GM12878 (cell line): ENCODE results near the gene TMEM45A. TPM values are rescaled to one million over a fixed set of nuclear protein-coding genes. Genes with fewer than 3 reads are reported as not detected.

Experiments used
- ATAC-seq: fragments of 200-7000 bp; cut with Tn5 transposase; 3 replicates; pipeline ENCODE4 v1.9.1; 2020; ENCODE audit warnings: mild to moderate bottlenecking, moderate library complexity
- BruUV-seq: library from RNA; stranded (reverse); fragments of 400-500 nt; replicated peaks from 2 replicates; lab custom pipeline; 2021; lab: Mats Ljungman, UMichigan
- CTCF ChIA-PET: fragments of 300-600 bp; sonication (Branson Sonifier 250); formaldehyde crosslinking; extraction: SDS; loops from one replicate; lab custom pipeline; 2021; ENCODE audit warnings: inconsistent platforms; lab: Yijun Ruan, JAX
- POLR2A ChIA-PET: fragments of 350-600 bp; formaldehyde crosslinking; extraction: SDS; loops from one replicate; lab custom pipeline; 2021; ENCODE audit warnings: inconsistent platforms; lab: Charles Lee
- RAD21 ChIA-PET: fragments of 300-600 bp; sonication (Branson Sonifier 250); formaldehyde crosslinking; loops from one replicate; lab custom pipeline; 2023; ENCODE audit warnings: antibody characterized with exemption; ENCODE audit not compliant: unreplicated experiment; lab: Charles Lee
- SMC1A ChIA-PET: fragments of 300-600 bp; sonication (Branson Sonifier 250); formaldehyde crosslinking; loops from one replicate; lab custom pipeline; 2023; ENCODE audit not compliant: unreplicated experiment, uncharacterized antibody; lab: Charles Lee
- DNase-seq: peaks from one replicate; pipeline ENCODE4 v3.0.0-alpha.2; 2011; ENCODE audit warnings: low read depth, low spot score
- FAIRE-seq: peaks from 3 replicates; lab custom pipeline; 2011; peaks lifted over from hg19 to GRCh38; lab: Jason Lieb, UNC
- H2AFZ ChIP-seq: 2 replicates; pipeline ENCODE4 v1.6.0; 2011; ENCODE audit warnings: low read depth, low read length, control low read depth; ENCODE audit not compliant: control insufficient read depth
- H3K27ac ChIP-seq: 2 replicates; pipeline ENCODE4 v1.5.1; 2011; ENCODE audit warnings: control low read depth; ENCODE audit not compliant: control insufficient read depth, insufficient read depth
- H3K27me3 ChIP-seq, 2 experiments: replicated peaks in 1 of 2; 2 replicates each; pipeline versions ENCODE4 v1.6.0 to v1.6.1; 2011; ENCODE audit warnings: low read length in 1 of 2; ENCODE audit not compliant: control insufficient read depth in 2 of 2, insufficient read depth in 2 of 2
- H3K36me3 ChIP-seq, 2 experiments: 2 replicates each; pipeline ENCODE4 v1.5.1; 2011; ENCODE audit warnings: low read length in 1 of 2; ENCODE audit not compliant: control insufficient read depth in 2 of 2, insufficient read depth in 2 of 2
- H3K4me1 ChIP-seq: 2 replicates; pipeline ENCODE4 v1.6.1; 2011; ENCODE audit warnings: mild to moderate bottlenecking, low read length, moderate library complexity, mixed read lengths; ENCODE audit not compliant: control insufficient read depth, insufficient read depth
- H3K4me2 ChIP-seq: 2 replicates; pipeline ENCODE4 v1.6.0; 2011; ENCODE audit warnings: control low read depth; ENCODE audit not compliant: control insufficient read depth, insufficient read depth
- H3K4me3 ChIP-seq: fragments of 200-600 bp; sonication (generic); 2 replicates; pipeline ENCODE4 v1.5.1; 2016
- H3K79me2 ChIP-seq: 2 replicates; pipeline ENCODE4 v1.6.0; 2011; ENCODE audit warnings: low read length; ENCODE audit not compliant: control insufficient read depth, insufficient read depth
- H3K9ac ChIP-seq: 2 replicates; pipeline ENCODE4 v1.8.0; 2011; ENCODE audit warnings: low read length, control low read depth, mixed read lengths; ENCODE audit not compliant: control insufficient read depth, insufficient read depth
- H3K9me3 ChIP-seq: replicated peaks from 3 replicates; pipeline ENCODE4 v1.5.1; 2011; ENCODE audit warnings: mild to moderate bottlenecking, low read length; ENCODE audit not compliant: control insufficient read depth, insufficient read depth
- H4K20me1 ChIP-seq: 2 replicates; pipeline ENCODE4 v1.6.0; 2011; ENCODE audit not compliant: control insufficient read depth, insufficient read depth
- BRCA1 ChIP-seq: IDR thresholded peaks from 2 replicates; pipeline ENCODE4 v1.6.1; 2011; ENCODE audit warnings: low read depth, low read length, improper control_type of control experiment
- PAX5 ChIP-seq: IDR thresholded peaks from 2 replicates; pipeline ENCODE4 v1.6.1; 2011; ENCODE audit warnings: low read depth, low read length, borderline replicate concordance
- ZNF622 ChIP-seq: fragments of 450-650 bp; IDR thresholded peaks from 2 replicates; pipeline ENCODE4 v1.6.1; 2017; ENCODE audit warnings: mild to moderate bottlenecking, inconsistent platforms
- ZNF687 ChIP-seq: fragments of 450-650 bp; IDR thresholded peaks from 2 replicates; pipeline ENCODE4 v1.6.1; 2017; ENCODE audit warnings: mild to moderate bottlenecking, moderate library complexity
- WGBS: methylation state at CpG from one replicate; pipeline ENCODE4 v1.1.6; 2016; ENCODE audit warnings: low lambda C conversion rate; ENCODE audit not compliant: insufficient replicate concordance, insufficient coverage; ENCODE audit errors: missing lambda C conversion rate; 5-methylcytosine and 5-hydroxymethylcytosine counted together
- in situ Hi-C: fragments of 300-500 bp; cut with MboI; formaldehyde crosslinking; loops from 9 replicates; pipeline ENCODE4 v1.14.3; 2018; ENCODE audit warnings: mixed read lengths
- intact Hi-C: fragments of 100-400 bp; cut with micrococcal nuclease; formaldehyde crosslinking; loops from one replicate; pipeline ENCODE4 v1.14.2; 2022; ENCODE audit not compliant: unreplicated experiment
- polyA plus RNA-seq, 11 experiments: library from polyadenylated mRNA; depleted of rRNA in 4 of 11; unstranded in 6 of 11; stranded (reverse) in 5 of 11; fragments of >200 nt; fragmentation: Nextera tagmentation in 4 of 11; fragmentation: Illumina TruSeq in 1 of 11; extraction: Ambion mirVana in 4 of 11; extraction: Trizol in 1 of 11; gene quantifications; 1 replicate in 1 of 11; 2 replicates in 10 of 11; pipeline versions ENCODE4 v1.2.1 to v1.2.3, GENCODE V29; 2011 to 2016; ENCODE audit warnings: inconsistent platforms in 2 of 11, missing spikeins in 2 of 11, low read depth in 1 of 11
- total RNA-seq, 4 experiments: library from RNA; depleted of rRNA in 3 of 4; stranded (reverse); fragments of >200 nt in 3 of 4; fragmentation: Illumina TruSeq in 1 of 4; extraction: Trizol in 1 of 4; gene quantifications; 2 replicates each; pipeline versions ENCODE4 v1.2.1 to v1.2.3, GENCODE V29; 2013 to 2021
- TF ChIP-seq, protein P1 (sequence below): fragments of 450-650 bp; formaldehyde crosslinking; IDR thresholded peaks from 2 replicates; pipeline ENCODE4 v1.4.0; 2020; ENCODE audit warnings: mild to moderate bottlenecking, moderate library complexity
- TF ChIP-seq, protein P2 (sequence below): fragments of 450-650 bp; IDR thresholded peaks from 2 replicates; pipeline ENCODE4 v1.6.1; 2017; ENCODE audit warnings: mild to moderate bottlenecking, low read depth, inconsistent platforms; ENCODE audit not compliant: poor library complexity, severe bottlenecking
- TF ChIP-seq, protein P3 (sequence below): IDR thresholded peaks from 2 replicates; pipeline ENCODE4 v1.6.1; 2011; ENCODE audit warnings: borderline replicate concordance, low read depth, mild to moderate bottlenecking, moderate library complexity, low read length; ENCODE audit not compliant: insufficient read depth, poor library complexity, severe bottlenecking

TMEM45A gene
- total and polyA plus RNA-seq, 10 of the 15 experiments (the other 5 are each of a cell fraction or from before 2014, with no cell fraction given) = 0.34 to 5.3 (median 0.83) TPM

- ChIA-PET POLR2A (interaction anchor here (1.2 kb wide), 1 partner anchor 85 kb away, joined by 3 read pairs; no protein-coding TSS in a partner anchor), SMC1A (interaction anchor here (1.8 kb wide), 1 partner anchor 10 kb away, joined by 4 read pairs; no protein-coding TSS in a partner anchor), CTCF (interaction anchor here (1.0 to 1.8 kb wide), 3 partner anchors 22 to 71 kb away, joined by 3 to 4 read pairs (median 4); no protein-coding TSS in a partner anchor), RAD21 (no interaction called here)
- no peaks in the 10 kb centered on the region for H3K27me3 ChIP-seq
- H3K4me1 ChIP-seq = no peaks in the 10 kb centered on the region; the same call in 1 of the 2 replicates
- 49% methylated on average over 4 of the region's 4 CpGs for WGBS
- in situ Hi-C loops = no loop called here
- H4K20me1 ChIP-seq = no peaks in the 10 kb centered on the region
- no TSS peak for BruUV-seq
- ATAC-seq = no peak
- DNase-seq = no peak
- no peaks in the 10 kb centered on the region; a peak in 1 of 4 replicates for H3K36me3 ChIP-seq
- intact Hi-C loops = no loop called here
- no peak overlapping the region for H3K27ac ChIP-seq
- H2AFZ ChIP-seq = no peak overlapping the region
- H3K9ac ChIP-seq = no peak overlapping the region
- H3K79me2 ChIP-seq = no peaks in the 10 kb centered on the region
- no peak overlapping the region for H3K4me3 ChIP-seq
- H3K4me2 ChIP-seq = no peak overlapping the region
- H3K9me3 ChIP-seq = no peaks in the 10 kb centered on the region; the same call in 2 of the 3 replicates
- no peak for FAIRE-seq
- TF ChIP-seq, protein P1, sequence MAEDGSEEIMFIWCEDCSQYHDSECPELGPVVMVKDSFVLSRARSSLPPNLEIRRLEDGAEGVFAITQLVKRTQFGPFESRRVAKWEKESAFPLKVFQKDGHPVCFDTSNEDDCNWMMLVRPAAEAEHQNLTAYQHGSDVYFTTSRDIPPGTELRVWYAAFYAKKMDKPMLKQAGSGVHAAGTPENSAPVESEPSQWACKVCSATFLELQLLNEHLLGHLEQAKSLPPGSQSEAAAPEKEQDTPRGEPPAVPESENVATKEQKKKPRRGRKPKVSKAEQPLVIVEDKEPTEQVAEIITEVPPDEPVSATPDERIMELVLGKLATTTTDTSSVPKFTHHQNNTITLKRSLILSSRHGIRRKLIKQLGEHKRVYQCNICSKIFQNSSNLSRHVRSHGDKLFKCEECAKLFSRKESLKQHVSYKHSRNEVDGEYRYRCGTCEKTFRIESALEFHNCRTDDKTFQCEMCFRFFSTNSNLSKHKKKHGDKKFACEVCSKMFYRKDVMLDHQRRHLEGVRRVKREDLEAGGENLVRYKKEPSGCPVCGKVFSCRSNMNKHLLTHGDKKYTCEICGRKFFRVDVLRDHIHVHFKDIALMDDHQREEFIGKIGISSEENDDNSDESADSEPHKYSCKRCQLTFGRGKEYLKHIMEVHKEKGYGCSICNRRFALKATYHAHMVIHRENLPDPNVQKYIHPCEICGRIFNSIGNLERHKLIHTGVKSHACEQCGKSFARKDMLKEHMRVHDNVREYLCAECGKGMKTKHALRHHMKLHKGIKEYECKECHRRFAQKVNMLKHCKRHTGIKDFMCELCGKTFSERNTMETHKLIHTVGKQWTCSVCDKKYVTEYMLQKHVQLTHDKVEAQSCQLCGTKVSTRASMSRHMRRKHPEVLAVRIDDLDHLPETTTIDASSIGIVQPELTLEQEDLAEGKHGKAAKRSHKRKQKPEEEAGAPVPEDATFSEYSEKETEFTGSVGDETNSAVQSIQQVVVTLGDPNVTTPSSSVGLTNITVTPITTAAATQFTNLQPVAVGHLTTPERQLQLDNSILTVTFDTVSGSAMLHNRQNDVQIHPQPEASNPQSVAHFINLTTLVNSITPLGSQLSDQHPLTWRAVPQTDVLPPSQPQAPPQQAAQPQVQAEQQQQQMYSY (CRISPR knock-in tag) = no peak
- TF ChIP-seq ZNF622 = no peak
- TF ChIP-seq BRCA1 = no peak
- TF ChIP-seq, protein P2, sequence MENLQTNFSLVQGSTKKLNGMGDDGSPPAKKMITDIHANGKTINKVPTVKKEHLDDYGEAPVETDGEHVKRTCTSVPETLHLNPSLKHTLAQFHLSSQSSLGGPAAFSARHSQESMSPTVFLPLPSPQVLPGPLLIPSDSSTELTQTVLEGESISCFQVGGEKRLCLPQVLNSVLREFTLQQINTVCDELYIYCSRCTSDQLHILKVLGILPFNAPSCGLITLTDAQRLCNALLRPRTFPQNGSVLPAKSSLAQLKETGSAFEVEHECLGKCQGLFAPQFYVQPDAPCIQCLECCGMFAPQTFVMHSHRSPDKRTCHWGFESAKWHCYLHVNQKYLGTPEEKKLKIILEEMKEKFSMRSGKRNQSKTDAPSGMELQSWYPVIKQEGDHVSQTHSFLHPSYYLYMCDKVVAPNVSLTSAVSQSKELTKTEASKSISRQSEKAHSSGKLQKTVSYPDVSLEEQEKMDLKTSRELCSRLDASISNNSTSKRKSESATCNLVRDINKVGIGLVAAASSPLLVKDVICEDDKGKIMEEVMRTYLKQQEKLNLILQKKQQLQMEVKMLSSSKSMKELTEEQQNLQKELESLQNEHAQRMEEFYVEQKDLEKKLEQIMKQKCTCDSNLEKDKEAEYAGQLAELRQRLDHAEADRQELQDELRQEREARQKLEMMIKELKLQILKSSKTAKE = no peak
- TF ChIP-seq ZNF687 = no peak
- TF ChIP-seq, protein P3, sequence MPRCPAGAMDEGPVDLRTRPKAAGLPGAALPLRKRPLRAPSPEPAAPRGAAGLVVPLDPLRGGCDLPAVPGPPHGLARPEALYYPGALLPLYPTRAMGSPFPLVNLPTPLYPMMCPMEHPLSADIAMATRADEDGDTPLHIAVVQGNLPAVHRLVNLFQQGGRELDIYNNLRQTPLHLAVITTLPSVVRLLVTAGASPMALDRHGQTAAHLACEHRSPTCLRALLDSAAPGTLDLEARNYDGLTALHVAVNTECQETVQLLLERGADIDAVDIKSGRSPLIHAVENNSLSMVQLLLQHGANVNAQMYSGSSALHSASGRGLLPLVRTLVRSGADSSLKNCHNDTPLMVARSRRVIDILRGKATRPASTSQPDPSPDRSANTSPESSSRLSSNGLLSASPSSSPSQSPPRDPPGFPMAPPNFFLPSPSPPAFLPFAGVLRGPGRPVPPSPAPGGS = no peak
- TF ChIP-seq PAX5 = no peak
Measured at GRCh38 chr3:100518983-100519382, 26.6 kb downstream of the TMEM45A start.
